ENCODE data around the gene VOPP1.
A peak's percentile ranks its signal among the peaks of the same experiment; 100 is the strongest.

Gene VOPP1

DNA sequence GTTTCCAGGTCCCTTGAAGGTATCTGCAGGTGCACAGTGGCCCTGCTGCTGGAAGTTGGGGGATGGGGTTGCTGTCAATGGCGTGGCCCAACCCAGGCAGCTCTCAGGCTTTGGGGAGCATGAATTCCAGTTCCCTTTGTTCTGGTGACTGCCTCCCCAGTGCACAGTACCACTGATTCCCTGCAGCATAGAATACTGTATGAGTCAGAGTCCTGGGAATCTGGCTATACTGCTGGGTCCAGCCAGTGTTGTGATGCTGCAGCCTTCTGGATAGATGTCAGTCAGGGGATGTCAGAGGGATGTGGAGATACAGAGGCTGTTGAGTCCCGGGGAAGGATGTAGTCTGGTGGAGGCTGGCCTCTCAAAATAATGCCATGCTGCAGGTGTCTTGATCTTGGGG, 107.9 kb downstream of the VOPP1 start:
- DNase-seq = no peak

DNA sequence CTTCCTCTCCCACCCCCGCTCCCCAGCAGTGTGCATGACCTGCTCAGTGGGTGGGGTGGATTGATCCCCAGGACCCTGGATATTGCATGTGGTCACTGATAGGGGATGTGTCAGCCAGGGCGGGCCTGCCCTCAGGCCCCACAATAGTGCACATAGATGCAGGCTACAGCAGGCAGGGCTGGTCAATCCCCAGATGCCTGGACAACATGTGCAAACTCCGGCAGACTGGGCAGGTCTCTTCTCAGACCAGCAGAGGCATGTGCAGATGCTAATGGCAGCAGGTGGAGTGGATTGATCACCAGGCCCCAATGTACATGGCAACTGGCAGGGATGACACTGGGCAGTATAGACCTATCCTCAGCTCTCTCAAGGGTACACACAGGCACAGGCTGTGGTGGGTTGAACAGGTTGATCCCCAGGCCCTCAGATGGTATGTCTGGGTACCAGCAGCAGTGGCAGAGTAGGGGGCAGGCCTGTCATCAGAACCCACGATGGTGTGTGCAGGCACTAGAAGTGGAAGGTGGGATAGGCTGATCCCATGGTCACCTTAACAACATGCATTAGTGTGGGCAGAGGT, 108.5 kb downstream of the VOPP1 start:
- no peak for DNase-seq

DNA sequence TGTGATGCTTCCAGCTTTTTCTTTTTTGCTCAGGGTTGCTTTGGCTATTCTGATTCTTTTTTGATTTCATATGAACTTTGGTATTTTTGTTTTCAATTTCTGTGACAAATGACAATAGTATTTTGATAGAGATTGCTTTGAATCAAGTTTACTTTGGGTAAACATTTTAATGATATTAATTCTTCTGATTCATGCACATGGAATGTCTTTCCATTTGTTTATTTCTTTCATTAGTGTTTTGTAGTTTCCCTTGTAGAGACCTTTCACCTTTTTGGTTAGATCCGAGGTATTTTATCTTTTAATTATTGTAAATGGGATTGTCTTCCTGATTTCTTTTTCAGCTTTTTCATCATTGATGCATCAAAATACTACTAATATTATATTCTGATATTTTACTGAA, 114.0 kb downstream of the VOPP1 start:
- DNase-seq = no peak

DNA sequence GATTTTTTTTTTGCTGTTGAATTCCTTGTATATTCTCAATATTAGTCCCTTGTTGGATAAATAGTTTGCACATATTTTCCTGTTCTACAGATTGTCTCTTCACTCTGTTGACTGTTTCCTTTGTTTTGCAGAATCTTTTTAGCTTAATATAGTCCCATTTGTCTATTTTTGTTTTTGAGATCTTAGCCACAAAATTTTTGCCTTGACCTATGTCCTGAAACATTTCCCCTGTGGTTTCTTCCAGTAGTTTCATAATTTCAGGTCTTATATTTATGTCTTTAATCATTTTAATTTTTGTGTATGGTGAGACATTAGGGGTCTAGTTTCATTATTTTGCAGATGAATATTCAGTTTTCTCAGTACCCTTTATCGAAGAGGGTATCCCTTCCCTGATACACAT, 114.5 kb downstream of the VOPP1 start:
- DNase-seq = no peak

DNA sequence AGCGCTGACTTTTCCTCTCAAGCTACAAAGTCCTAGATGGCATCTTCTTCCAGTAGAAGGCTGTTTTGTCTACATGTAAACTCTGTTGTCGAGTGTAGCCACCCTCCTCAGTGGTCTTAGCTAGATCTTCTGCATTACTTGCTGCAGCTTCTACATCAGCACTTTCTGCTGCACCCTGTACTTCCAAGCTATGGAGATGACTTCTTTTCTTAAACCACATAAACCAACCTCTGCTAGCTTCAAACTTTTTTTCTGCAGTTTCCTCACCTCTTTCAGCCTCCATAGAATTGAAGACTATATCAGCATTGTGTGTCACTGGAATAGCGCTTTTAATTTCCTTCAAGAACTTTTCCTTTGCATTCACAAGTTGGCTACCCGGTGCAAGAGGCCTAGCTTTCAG, 119.3 kb downstream of the VOPP1 start:
- DNase-seq = no peak

DNA sequence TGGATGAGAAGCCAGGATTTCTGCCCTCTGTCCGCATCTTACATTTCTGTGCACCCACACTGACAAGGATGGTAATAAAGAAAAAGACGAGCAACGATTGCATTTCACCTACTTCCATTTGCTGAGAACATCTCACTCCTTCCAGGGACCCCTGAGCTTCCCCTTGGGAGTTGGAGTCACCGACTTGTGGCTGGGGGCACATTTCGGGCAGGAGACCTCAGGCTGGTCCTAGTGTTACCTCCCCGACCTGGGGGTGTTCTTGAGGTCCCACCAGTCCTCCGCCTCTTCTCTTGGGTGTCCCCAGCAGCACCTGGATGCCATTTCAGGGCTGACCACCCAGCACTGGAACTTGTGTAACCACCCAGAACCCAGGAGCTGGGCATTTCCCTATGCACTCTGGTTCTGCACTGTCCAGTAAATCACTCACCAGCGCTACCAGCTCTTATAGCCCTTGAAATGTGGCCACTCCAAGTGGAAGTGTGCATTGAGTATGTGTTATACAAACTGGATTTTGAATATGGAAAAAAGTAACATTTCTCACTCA, 122.2 kb downstream of the VOPP1 start:
- DNase-seq = no peak

DNA sequence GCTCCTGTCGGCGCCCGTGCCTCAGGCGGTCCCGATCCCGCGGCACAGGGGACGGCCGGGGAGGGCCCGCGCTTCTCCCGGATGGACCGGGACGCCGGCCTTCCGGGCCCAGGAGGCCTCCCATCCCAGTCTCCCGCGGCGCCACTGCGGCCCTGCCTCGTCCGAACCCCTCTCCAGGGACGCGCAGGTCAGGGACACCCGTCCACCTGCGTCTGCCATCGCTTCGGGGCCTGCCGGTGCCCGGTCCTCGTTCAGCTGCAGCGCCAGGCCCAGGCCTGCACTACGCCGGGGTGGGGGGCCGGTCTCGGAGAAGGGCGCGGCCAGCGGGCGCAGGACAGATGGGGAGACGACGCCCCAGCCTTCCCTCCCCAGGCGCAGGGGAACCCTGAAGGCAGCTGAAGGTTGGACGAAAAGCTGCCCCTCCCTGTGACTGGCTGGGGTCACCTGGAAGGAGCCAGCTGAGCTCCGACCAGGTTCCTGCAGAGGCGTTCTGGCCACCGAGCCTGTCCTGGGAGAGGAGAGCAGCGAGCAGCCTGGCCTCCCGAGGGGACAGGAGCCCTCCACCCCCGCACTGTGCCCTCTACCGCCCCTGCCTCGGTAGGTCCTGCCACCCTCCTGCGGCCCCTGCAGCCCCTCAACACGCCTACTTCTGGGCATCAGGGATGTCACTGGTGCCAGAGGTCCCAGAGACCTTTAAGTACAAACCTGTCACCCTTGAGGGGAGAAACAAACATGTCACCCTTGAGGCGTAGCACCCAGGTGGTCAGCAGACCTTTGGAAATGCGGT, 122.9 kb downstream of the VOPP1 start:
- DNase-seq = no peak

DNA sequence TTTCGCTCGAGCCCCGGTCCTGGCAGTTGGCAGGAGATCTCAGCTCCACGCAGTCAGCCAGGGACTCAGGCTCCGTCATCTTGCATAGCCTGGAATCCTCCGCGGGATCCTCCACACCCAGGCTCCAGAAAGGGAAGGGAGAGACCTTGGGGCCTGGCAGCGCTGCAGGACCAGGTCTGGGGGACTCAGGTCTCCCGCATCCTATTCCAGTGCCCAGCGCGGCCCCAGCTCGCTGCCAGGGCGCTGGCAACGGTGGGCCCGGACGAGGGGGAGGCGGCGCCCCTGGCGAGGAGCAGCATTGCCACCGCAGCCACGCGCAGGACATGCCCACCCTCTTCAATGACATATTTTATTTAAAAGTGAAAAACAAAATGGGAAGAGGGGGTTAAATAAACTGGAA, 123.8 kb downstream of the VOPP1 start:
- DNase-seq = no peak

DNA sequence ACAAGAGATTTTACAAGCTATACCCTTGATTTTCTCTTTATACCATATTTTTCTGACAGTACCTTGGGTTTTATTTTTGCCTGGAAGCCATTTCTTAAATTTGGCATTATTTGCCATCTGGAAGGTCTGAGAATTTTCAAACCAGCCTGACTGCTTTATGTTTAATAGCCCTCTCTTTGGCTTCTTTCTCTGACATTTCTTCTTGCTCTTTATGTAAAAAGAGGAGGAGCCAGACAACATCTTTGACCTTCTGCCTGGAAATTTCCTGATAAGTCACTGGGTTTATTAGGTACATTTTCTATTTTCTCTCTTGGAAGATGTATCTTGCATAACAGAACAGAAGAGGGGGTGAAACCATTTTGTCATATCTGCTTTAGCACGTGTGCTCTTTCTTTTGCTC, 127.5 kb downstream of the VOPP1 start:
- no peak for DNase-seq

DNA sequence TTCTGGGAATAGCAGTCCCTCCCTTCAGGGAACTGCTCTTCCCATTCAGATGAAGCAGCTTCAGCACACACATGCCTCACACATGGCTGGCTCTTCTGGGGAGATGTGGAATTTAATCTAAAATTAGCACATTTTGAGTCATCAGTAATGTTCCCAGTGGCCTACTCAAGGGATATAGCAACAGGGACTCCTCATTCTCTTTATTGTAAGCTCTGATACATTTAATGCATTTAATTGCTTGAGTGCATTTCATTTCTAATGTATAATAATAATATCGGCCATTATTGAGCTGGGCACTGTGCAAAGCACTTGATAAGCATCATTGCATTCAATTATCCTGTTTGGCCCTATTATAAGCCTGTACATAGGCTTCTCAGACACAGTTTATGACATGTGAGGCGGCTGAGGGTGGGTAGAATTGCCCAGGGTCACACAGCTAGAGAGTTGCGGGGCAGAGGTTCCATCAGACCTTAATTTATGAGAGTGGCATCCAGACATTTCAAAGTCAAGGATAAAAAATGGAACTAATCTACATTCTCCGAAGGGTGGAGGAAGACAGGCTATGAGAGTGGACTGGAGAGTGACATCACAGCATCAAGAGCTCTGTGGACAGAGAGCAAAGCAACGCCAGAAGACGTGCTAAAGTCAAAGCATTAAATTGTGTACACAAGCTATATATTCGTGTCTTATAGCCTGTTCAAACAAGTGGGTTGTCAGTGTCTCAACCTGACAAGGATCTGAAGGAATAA, 130.4 kb downstream of the VOPP1 start:
- no peak for DNase-seq

DNA sequence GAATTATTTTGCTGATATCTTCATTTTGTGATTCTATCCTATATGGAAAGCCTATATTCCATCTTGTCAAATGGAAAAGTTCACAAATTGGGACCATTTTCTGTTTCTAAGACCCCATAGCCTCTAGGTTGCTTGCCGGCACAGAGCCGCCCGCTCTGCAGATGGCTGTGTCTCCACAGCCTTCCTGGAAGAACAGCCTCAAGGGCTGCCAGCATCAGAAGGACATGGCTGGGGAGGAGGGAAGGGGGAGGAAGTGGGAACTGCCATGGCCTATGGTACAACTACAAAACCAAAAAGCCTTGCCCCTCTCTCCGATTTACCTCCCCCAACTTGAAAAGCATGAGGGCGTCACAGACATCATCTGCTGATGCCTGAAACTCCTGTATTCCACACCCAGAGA, 131.3 kb downstream of the VOPP1 start:
- DNase-seq = no peak

DNA sequence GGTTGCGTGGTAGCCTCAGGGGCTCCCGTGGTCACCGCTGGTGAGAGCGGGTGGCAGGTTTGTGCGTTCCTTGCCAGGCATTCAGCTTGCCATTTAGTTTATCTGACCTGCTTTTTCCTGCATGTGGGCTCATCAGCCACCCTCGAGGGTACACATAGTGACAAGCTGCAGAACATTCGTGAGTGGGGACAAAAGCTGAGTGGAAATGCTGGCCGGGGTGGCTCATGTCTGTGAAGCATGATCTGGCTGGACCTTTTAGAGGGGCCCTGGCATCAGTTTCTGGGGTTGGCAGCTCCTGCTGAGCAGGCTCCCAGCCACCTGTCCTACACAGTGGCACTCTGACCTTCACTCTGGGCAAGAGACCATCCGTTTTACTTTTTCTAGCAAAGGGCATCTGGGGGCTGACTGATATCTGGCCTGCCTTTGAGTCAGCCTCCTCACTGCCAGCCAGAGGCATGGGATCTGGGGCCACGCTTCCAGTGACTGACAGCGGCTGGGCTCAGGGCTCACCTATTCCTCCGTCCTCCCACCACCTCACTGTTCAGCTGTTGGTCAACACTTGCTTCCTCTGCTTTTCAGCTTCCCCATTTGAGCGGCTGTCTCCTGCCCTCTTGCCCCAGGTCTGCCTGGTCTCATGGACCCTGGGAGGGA, 132.1 kb downstream of the VOPP1 start:
- DNase-seq = no peak

DNA sequence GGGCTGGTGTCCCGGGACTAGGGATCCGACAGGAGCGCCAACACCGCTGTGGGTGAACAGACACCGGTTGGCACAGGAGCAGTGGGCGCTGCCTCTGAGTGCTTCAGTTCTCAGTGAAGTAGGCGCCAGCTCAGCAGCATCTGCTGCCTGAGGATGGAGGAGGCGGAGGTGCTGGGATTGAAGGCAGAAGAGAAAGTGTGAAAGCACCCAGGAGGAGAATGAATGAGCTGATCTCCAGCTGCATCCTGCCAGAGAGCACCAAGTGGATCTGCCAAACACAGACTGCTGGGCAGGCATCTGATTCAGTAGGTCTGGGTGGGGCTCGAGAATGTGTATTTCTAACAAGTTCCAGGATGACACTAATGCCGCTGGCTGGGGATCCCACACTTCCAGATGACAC, 132.7 kb downstream of the VOPP1 start:
- no peak for DNase-seq

DNA sequence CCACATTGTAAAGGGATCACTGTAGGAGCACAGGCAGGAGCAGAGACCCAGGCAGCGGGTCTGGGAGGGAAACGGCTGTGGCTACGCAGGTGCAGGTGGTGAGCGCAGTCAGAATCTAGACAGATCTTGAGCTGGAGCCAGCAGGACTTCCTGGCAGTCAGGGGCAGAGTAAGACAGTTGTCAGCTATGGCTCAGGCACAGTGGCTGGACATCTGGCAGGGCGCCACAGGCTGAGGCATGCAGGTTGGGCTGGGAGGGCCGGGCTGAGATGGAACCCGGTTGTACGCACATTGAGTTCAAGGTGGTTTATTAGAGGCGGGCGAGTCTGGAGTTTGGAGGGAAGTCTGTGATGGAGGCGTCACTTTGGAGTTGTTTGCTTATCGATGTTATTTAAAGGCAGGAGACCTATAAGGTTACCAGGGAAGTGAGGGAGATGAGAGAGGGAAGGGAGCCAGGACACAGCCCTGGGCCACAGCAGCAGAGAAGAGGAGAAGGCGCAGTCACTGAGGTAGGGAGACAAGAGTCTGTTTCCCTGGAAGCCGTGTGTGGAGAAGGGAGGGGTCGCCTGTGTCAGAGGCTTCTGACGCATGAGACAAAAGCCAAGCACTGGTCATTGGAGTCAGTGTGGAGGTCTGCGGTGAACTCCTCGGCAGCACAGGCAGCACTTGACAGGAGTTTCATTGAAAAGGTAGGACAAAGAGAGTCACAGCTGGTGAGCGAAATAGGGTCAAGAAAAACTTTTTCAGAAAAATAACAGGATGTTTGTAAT, 133.4 kb downstream of the VOPP1 start:
- DNase-seq = no peak

DNA sequence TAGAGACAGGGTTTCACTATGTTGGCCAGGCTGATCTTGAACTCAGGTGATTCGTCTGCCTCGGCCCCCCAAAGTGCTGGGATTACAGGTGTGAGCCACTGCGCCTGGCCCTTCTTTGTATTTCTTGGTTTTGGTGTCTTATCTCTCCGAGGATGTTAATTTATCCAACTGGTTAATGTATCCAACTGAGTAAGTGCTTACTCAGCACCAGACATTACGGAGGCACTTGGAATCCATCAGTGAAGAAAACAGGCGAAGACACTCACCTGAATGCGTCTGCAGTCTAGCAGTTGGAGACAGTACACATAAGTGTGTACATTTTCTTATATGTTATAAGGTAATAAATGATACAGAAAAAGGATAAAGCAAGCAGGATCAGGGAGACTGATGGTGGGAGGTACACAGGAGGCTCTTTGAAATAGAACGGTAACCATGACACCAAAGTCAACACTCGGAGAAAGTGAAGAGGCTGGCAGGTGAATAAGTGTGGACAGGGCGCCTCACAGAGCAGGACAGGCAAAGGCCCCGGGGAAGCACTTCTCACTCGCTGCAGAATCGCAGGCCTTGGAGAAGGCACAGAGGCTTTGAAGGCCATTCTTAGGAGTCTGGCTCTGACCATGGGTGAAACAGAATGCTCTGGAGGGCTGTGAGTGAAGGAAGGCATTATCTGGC, 134.1 kb downstream of the VOPP1 start:
- no peak for DNase-seq

DNA sequence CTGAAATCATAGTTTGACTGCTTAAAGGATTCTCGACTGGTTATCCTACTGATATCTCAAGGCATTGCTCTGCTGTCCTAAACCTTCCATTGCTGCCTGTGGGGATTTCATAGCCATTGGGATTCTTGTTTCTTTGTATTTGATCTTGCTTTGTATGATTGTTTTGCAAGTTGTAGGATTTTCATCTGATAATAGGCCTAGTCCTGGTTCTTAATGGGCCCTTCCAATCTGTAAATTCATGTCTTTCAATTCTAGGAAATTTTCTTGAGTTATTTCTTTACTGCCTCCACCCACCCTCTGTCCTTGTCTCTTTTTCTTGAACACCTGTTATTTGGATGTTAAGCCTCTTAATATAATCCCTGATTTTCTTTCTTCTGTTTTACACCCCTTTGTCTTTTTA, 134.9 kb downstream of the VOPP1 start:
- DNase-seq = no peak

DNA sequence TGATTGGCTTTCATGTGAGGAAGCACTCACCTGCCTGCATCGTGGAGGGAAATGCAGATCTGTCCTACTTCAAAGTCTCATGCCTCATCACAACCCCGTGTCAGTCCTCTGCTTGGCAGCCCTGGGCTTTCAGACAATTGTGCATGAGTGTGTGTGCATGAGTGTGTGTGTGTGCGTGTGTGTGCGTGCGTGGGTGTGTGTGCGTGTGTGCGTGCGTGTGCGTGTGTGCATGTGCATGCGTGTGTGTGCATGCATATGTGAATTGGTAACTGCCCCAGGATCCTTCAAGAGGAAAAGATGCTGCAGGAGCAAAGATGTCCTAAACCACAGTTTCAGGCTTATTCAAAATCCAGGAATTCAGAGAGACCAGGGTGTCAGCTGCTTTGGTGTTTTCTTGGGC, 135.8 kb downstream of the VOPP1 start:
- no peak for DNase-seq

DNA sequence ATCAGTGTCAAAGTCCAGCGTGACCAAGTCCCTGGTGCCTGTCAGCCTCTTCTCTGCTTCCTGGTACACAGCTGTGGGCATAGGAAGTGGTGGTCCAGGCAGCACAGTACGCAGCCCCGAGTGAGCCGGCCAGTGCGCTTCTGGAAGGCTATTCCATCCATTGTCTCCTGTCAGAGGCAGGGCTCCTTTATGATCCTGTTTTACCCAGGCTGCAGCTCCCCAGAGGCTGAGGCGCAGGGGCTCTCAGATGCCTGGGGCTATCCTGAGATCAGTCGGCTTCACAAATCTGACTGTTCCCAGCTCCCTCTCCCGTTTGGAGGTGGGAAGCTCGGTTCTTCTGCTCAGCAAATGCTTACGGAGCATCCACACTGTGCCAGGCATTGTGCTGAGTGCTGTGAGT, 136.8 kb downstream of the VOPP1 start:
- DNase-seq = no peak

DNA sequence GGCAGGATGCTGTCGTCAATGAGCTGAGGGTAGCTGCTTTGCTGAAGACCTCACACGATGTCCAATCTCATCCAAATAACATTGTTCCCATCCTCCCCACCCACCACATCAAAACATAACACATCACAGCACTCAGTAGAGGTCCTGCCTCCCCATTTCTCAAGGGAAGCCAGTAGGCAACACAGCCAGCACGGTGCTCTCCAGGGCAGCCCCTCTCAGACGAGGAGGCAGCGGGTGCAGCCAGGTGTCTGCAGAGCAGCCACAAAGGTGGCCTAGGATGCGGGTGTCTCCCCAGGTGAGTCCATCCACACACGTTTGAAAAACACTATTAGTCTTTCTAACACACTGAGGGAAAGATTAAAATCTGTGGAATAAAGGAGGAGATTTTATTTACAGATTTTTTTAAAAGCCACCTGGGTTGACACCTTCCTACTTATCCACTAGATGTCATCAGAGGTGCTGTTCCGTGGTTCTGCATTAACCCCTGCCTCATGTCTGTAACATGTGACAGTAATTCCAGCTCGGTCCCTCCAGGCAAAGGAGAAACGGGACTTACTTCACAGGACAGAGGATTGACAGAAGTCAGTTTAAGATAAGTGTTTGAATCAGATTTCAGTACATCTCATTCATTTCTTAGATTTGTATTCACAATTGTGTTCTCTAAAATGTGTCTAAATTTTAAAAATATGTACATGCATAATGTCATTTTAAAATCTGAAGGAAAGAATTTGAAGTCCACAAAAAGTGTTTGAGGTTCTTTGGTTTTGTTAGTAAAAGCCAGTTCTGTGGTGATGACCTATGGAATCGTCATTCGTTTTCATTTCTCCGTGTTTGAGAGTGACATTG, 139.1 kb downstream of the VOPP1 start:
- DNase-seq = peak; percentile 44

DNA sequence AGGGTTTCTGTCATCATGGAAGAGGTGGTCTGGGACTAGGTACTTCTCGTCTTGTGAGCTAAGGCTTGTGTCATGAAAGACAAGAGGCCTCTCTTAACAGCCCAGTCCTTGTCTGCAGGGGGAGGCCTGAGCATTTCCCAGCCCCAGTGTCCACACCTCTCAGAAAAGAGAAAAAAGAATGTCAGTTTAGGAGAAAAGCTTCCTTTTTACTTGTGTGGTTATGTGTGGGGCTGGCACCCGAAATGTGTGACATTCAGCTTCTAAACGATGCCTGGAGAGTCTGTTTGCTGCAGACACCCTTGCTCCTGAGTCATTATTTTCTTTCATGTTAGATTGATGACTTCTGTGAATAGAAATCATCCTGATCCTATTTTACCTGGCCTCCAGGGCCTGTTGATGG, 139.8 kb downstream of the VOPP1 start:
- no peak for DNase-seq

DNA sequence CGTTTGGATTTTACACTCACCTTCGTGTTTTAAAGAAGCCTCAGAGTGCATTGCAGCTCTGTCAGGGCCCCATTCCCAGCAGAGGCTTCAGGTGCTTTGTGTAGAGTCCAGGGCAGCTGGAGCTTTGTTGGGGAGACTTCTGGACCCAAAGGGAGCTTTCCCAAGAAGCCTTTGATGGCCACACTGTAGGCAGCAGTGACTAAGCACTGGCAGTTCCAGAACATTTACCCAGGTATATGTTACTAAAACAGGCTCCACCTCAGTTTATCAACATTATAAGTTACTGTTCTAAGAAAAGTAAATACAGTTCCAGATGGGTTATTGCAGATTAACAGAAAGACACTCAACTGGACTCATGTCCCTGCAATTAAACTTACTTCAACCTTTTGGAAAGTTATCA, 140.4 kb downstream of the VOPP1 start:
- no peak for DNase-seq
